HFF-Myc (cell line): Measurements from ENCODE around the gene PDE10A.
"Not testable (repeated sequence)": the region's sequence is repeated elsewhere in the genome, so short reads cannot be mapped to it uniquely, and the experiment has no call there.

Experiments
- DNase-seq: peaks from one replicate; pipeline ENCODE4 v3.0.0-alpha.2; 2011; ENCODE audit warnings: low read depth; ENCODE audit errors: extremely low read depth
- H3K4me3 ChIP-seq: replicated peaks from 2 replicates; pipeline ENCODE4 v1.5.1; 2011; ENCODE audit warnings: low read depth, mild to moderate bottlenecking, control low read depth, low read length
- TF ChIP-seq, protein P1 (sequence below): IDR thresholded peaks from 2 replicates; pipeline ENCODE4 v1.5.1; 2012; ENCODE audit warnings: mild to moderate bottlenecking, low read depth, low read length, control low read depth; ENCODE audit errors: missing control alignments

Gene PDE10A

GRCh38 chr6:165514621-165515020, 148.4 kb downstream of the PDE10A start:
- no peak overlapping the region for H3K4me3 ChIP-seq
- no peak for DNase-seq
- TF ChIP-seq, protein P1, sequence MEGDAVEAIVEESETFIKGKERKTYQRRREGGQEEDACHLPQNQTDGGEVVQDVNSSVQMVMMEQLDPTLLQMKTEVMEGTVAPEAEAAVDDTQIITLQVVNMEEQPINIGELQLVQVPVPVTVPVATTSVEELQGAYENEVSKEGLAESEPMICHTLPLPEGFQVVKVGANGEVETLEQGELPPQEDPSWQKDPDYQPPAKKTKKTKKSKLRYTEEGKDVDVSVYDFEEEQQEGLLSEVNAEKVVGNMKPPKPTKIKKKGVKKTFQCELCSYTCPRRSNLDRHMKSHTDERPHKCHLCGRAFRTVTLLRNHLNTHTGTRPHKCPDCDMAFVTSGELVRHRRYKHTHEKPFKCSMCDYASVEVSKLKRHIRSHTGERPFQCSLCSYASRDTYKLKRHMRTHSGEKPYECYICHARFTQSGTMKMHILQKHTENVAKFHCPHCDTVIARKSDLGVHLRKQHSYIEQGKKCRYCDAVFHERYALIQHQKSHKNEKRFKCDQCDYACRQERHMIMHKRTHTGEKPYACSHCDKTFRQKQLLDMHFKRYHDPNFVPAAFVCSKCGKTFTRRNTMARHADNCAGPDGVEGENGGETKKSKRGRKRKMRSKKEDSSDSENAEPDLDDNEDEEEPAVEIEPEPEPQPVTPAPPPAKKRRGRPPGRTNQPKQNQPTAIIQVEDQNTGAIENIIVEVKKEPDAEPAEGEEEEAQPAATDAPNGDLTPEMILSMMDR: no peak

- DNase-seq: no peak
- no peak overlapping the region for H3K4me3 ChIP-seq
- TF ChIP-seq, protein P1: no peak
These were observed 151.2 kb downstream of the PDE10A start for GRCh38 chr6:165511807-165512206.

GRCh38 chr6:165508321-165508869, 154.6 kb downstream of the PDE10A start:
- TF ChIP-seq, protein P1: no peak
- no peak for DNase-seq
- no peak overlapping the region for H3K4me3 ChIP-seq

DNA sequence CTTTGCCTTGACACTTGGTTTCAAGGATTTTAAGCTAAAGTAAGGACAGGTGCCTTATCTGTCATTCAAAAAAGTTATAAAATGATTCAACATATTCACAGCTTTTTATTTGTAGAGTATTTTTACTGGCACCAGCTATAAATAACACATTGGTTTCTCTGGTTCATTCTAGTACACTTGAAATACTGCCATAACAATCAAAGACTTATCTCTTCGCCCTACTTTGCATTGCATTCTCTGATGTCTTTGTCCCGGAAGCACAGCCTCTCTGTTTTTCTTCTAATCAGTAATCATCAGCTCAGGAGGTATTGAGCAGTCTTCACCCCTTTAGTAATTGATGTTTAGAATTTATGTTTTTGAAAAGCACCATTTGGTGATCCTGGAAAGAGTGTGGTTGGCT, 156.4 kb downstream of the PDE10A start:
- H3K4me3 ChIP-seq: no peak overlapping the region
- no peak for DNase-seq
- TF ChIP-seq, protein P1: no peak

GRCh38 chr6:165500214-165500907, 162.7 kb downstream of the PDE10A start:
- not testable (repeated sequence) for H3K4me3 ChIP-seq, DNase-seq

DNA sequence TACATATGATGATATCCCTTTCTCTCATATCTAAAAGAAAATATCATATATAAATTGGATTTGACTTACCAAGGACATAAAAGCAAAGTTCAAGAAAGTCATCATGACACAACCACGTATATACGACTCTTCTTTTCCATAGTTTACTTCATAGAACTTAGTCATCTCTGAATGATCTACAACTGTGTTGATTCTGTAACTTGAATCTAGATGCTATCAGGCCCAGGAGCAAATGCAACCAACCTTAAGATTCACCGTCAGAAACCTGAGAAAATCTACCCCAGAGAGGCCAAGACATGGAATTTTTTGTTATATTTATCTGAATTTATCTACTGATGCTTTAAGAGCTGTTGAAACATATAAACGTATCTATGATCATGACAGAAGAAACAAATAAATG, 165.6 kb downstream of the PDE10A start:
- no peak for DNase-seq
- no peak overlapping the region for H3K4me3 ChIP-seq
- TF ChIP-seq, protein P1: no peak

DNA sequence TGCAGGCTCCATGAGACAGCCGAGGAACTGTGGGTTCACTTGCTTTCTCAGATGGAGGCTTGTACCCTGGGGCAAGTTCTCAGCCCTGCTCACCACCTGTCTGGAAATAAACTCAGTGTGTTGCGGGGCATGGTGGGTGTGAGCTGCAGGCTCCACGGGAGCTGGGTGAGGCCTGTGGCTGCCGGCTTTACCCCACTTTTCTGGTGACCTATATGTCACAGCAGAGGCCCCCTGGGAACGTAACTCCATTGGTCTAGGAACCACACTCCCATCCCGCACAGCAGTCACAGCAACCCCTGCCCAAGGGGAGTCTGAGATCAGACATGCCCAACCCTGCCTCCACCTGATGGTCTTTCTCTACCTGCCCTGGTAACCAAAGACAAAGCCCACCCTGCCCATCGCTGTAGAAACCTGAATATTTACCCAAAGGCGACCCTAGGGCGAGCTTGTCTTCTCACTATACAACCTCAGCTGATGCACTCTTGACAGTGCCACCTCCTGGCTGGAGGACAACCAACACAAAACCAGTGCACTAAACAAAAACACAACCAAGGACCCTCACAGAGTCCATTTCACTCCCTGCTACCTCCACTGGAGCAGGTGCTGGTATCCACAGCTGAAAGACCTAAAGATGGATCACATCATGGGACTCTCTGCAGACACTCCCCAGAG, 174.3 kb downstream of the PDE10A start:
- TF ChIP-seq, protein P1: no peak
- no peak for DNase-seq
- H3K4me3 ChIP-seq: no peak overlapping the region
